ENCODE results near the gene C9orf78.
"Not testable (repeated sequence)": the region's sequence is repeated elsewhere in the genome, so short reads cannot be mapped to it uniquely, and the experiment has no call there.

Gene C9orf78

GRCh38 chr9:129810116-129810515, 25.0 kb downstream of the C9orf78 start:
- no peak for DNase-seq (ENCODE audit: low read depth)

GRCh38 chr9:129809346-129809745, 25.7 kb downstream of the C9orf78 start:
- DNase-seq (ENCODE audit: low read depth): no peak

- no peak for DNase-seq (ENCODE audit: low read depth)
Observed at GRCh38 chr9:129806061-129806460, 29.0 kb downstream of the C9orf78 start.

GRCh38 chr9:129803676-129804060, 31.4 kb downstream of the C9orf78 start:
- DNase-seq (ENCODE audit: low read depth): no peak

- DNase-seq (ENCODE audit: low read depth): peak; percentile 85
Observed at GRCh38 chr9:129802833-129803675, 32.0 kb downstream of the C9orf78 start, which contains the start of gene TOR1B. TOR1B (plus strand) TSS chr9:129803184; CDS start chr9:129803213, 29 bp downstream.

- no peak for DNase-seq (ENCODE audit: low read depth)
Observed at GRCh38 chr9:129801504-129801903, 33.6 kb downstream of the C9orf78 start.

GRCh38 chr9:129798973-129799372, 36.1 kb downstream of the C9orf78 start:
- DNase-seq (ENCODE audit: low read depth): no peak

- not testable (repeated sequence) for DNase-seq (ENCODE audit: low read depth)
Observed at GRCh38 chr9:129796029-129796428, 39.0 kb downstream of the C9orf78 start.

GRCh38 chr9:129794549-129794948, 40.5 kb downstream of the C9orf78 start:
- DNase-seq (ENCODE audit: low read depth): no peak

- no peak for DNase-seq (ENCODE audit: low read depth)
Observed at GRCh38 chr9:129786481-129786880, 48.6 kb downstream of the C9orf78 start.

- DNase-seq (ENCODE audit: low read depth): no peak
Observed at GRCh38 chr9:129785866-129786265, 49.2 kb downstream of the C9orf78 start.

- not testable (repeated sequence) for DNase-seq (ENCODE audit: low read depth)
Observed at GRCh38 chr9:129784970-129785369, 50.1 kb downstream of the C9orf78 start.

GRCh38 chr9:129783516-129784361, 51.3 kb downstream of the C9orf78 start:
- peak; percentile 76 for DNase-seq (ENCODE audit: low read depth)

GRCh38 chr9:129781981-129782380, 53.1 kb downstream of the C9orf78 start:
- DNase-seq (ENCODE audit: low read depth): peak; percentile 92

- no peak for DNase-seq (ENCODE audit: low read depth)
Observed at GRCh38 chr9:129781131-129781530, 53.9 kb downstream of the C9orf78 start.

GRCh38 chr9:129779560-129780190, 55.4 kb downstream of the C9orf78 start:
- no peak for DNase-seq (ENCODE audit: low read depth)

- no peak for DNase-seq (ENCODE audit: low read depth)
Observed at GRCh38 chr9:129778469-129778868, 56.6 kb downstream of the C9orf78 start.

- no peak for DNase-seq (ENCODE audit: low read depth)
Observed at GRCh38 chr9:129777769-129778130, 57.3 kb downstream of the C9orf78 start.

Measured in amniotic epithelial cell (primary cell).